ENCODE data around the gene COG5.
A peak's percentile ranks its signal among the peaks of the same experiment; 100 is the strongest.

COG5 gene

DNA sequence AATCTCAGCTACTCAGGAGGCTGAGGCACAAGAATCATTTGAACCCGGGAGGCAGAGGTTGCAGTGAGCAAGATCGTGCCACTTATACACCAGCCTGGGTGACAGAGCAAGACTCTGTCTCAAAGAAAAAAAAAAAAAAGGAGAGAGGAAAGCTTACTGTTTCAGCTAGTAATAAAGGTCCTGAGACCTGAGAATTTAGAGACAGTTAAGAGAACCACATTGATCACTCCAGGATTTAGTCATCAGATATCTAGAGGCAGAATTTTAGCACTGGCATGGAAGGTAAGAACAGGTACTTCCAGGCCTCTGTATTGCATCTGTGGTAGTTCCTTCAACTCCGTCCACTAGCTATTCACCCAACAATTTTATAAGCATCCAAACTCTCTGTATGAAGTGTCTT, 7.8 kb downstream of the COG5 start (continued):
- TF ChIP-seq SP3 (tag by site-specific recombination; IDR thresholded peaks at IDR 0.05), result no peak
- TF ChIP-seq ZBTB10 (tag by site-specific recombination; IDR thresholded peaks at IDR 0.05), result no peak

DNA sequence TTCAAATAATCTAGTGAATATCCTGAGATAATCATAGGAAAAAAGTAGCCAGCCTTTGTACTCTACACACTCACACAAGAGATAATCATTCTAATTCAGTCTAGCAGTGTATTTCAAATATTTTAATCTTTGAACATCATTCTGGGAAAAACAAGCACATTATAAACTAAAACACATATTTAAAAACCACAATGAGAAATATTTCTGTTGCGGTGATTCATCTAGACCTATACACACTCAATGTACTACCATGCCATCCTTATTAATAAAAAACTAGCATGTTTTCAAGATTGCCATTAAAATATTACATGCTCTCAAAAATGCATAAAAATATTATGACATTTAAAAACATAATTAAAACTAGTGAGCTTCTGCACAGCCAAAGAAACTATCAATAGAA, 11.8 kb downstream of the COG5 start:
- Histone ChIP-seq H3K36me3 (ENCODE audit: control insufficient read depth in 2 of 2, insufficient read depth in 1 of 2, low read length in 2 of 2) (peaks cover 19 to 34% of the 10 kb centered on the region in 2 experiments), H3K4me3 (ENCODE audit: low read depth, low read length) (no peak overlapping the region), H3K9me3 (ENCODE audit: control insufficient read depth, insufficient read depth, low read depth, low read length) (no peaks in the 10 kb centered on the region), H3K4me1 (ENCODE audit: control insufficient read depth, insufficient read depth, low read length) (no peaks in the 10 kb centered on the region), H3K27ac (ENCODE audit: extremely low read depth, low read depth, low read length) (no peak overlapping the region)
- ChIA-PET CTCF (interaction anchor here (0.6 to 1.0 kb wide), 2 partner anchors 70 to 323 kb away, joined by 3 read pairs; no protein-coding TSS in a partner anchor), POLR2A (no interaction called here)
- no peak for TF ChIP-seq ZNF596 (tag by site-specific recombination; IDR thresholded peaks at IDR 0.05)
- TF ChIP-seq ZNF677 (tag by site-specific recombination; IDR thresholded peaks at IDR 0.05), result no peak
- no peak for TF ChIP-seq HOXC10 (CRISPR knock-in tag; IDR thresholded peaks at IDR 0.05)
- TF ChIP-seq ZNF585B (tag by site-specific recombination; IDR thresholded peaks at IDR 0.05), result no peak
- TF ChIP-seq HOXD13 (CRISPR knock-in tag; IDR thresholded peaks at IDR 0.05; ENCODE audit: borderline replicate concordance), result no peak

GRCh38 chr7:107544848-107545591, 18.7 kb downstream of the COG5 start:
- Histone ChIP-seq H3K4me1 (ENCODE audit: control insufficient read depth, insufficient read depth, low read length) (no peaks in the 10 kb centered on the region), H3K36me3 (ENCODE audit: control insufficient read depth in 2 of 2, insufficient read depth in 1 of 2, low read length in 2 of 2) (peaks cover 17 to 25% of the 10 kb centered on the region in 2 experiments), H3K9me3 (ENCODE audit: control insufficient read depth, insufficient read depth, low read depth, low read length) (no peaks in the 10 kb centered on the region), H3K4me3 (ENCODE audit: low read depth, low read length) (no peak overlapping the region), H3K27ac (ENCODE audit: extremely low read depth, low read depth, low read length) (no peak overlapping the region)
- ChIA-PET POLR2A (no interaction called here), CTCF (no interaction called here)
- TF ChIP-seq ZNF791 (tag by site-specific recombination; IDR thresholded peaks at IDR 0.05) (peak; percentile 99), ZNF768 (tag by site-specific recombination; IDR thresholded peaks at IDR 0.05) (no peak), SETDB1 (IDR thresholded peaks at IDR 0.05; ENCODE audit: insufficient read length, low read length) (peak; percentile 75)

GRCh38 chr7:107543338-107543993, 20.3 kb downstream of the COG5 start:
- H3K4me1 ChIP-seq (ENCODE audit: control insufficient read depth, insufficient read depth, low read length), result no peaks in the 10 kb centered on the region
- H3K9me3 ChIP-seq (ENCODE audit: control insufficient read depth, insufficient read depth, low read depth, low read length), result no peaks in the 10 kb centered on the region
- ChIA-PET CTCF (interaction anchor here (0.6 kb wide), 1 partner anchor 187 kb away, joined by 3 read pairs; no protein-coding TSS in a partner anchor), POLR2A (no interaction called here)
- no peak overlapping the region for H3K4me3 ChIP-seq (ENCODE audit: low read depth, low read length)
- no peak for TF ChIP-seq ZNF596 (tag by site-specific recombination; IDR thresholded peaks at IDR 0.05)
- TF ChIP-seq SCRT2 (tag by site-specific recombination; IDR thresholded peaks at IDR 0.05), result no peak
- no peak for TF ChIP-seq ZBTB26 (tag by site-specific recombination; optimal IDR thresholded peaks at IDR 0.05)
- no peak for TF ChIP-seq GLI4 (tag by site-specific recombination; IDR thresholded peaks at IDR 0.05)
- no peak for TF ChIP-seq ZNF184 (tag by site-specific recombination; IDR thresholded peaks at IDR 0.05)
- no peak for TF ChIP-seq ZNF776 (tag by site-specific recombination; IDR thresholded peaks at IDR 0.05; ENCODE audit: borderline replicate concordance)
- no peak for TF ChIP-seq ZNF37A (tag by site-specific recombination; IDR thresholded peaks at IDR 0.05)
- no peak for TF ChIP-seq ZNF132 (tag by site-specific recombination; IDR thresholded peaks at IDR 0.05; ENCODE audit: borderline replicate concordance)
- TF ChIP-seq ZXDB (tag by site-specific recombination; IDR thresholded peaks at IDR 0.05), result no peak
- no peak for TF ChIP-seq ZNF211 (tag by site-specific recombination; IDR thresholded peaks at IDR 0.05; ENCODE audit: low read depth)
- no peak for TF ChIP-seq ZNF623 (tag by site-specific recombination; IDR thresholded peaks at IDR 0.05)
- no peak for TF ChIP-seq ZNF350 (tag by site-specific recombination; IDR thresholded peaks at IDR 0.05)
- no peak overlapping the region for H3K27ac ChIP-seq (ENCODE audit: extremely low read depth, low read depth, low read length)
- peaks cover 17 to 28% of the 10 kb centered on the region in 2 experiments for H3K36me3 ChIP-seq (ENCODE audit: control insufficient read depth in 2 of 2, insufficient read depth in 1 of 2, low read length in 2 of 2)

All from HEK293 (cell line).